HG02885 (cell line): ENCODE results near the gene KXD1.
A peak's percentile ranks its signal among the peaks of the same experiment; 100 is the strongest.
"Not testable (repeated sequence)": the region's sequence is repeated elsewhere in the genome, so short reads cannot be mapped to it uniquely, and the experiment has no call there.

ENCODE experiments used
- ATAC-seq: cut with Tn5 transposase; IDR thresholded peaks from one replicate; pipeline ENCODE4 v1.9.1; 2021; ENCODE audit warnings: mild to moderate bottlenecking; ENCODE audit not compliant: unreplicated experiment, poor library complexity

The KXD1 gene

GRCh38 chr19:18533058-18533457 lies 24.6 kb upstream of the KXD1 start:
- ATAC-seq: no peak

DNA sequence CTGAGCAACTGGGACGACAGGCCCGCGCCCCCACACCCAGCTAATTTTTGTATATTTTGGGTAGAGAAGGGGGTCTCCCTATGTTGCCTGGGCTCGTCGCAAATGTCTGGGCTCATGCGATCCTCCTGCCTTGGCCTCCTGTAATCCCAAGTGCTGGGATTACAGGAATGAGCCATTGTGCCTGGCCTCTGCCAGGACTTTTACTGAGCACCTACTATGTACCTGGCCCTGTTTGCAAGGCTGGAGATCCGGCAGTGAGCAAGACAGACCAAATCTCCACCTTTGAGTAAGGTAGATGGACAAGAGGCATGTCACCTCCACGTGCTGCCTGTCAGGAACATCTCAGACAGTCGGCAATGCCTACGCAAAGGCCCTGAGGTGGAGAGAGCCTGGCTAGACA lies 21.2 kb upstream of the KXD1 start:
- ATAC-seq: no peak

DNA sequence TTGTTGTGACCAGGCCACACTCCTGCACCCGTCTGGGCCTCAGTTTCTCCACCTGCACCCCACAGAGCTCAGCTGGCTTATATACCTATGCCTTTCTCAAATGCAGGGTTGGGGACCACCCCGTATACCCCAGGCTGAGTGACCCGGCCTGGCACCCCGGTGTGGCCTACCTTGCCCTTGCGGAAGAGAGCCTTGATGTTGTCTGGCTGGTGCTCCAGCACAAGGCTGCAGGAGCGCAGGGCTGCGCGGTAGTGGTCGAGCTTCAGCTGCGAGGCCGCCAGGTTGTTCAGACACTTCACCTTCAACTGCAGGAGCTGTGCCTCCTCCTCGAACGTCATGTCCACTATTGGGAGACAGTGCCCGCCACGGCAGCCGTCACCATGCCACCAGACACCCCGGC lies 20.2 kb upstream of the KXD1 start:
- ATAC-seq: no peak

- ATAC-seq: no peak
Measured at GRCh38 chr19:18538115-18538514, 19.6 kb upstream of the KXD1 start.

GRCh38 chr19:18539372-18539771 lies 18.3 kb upstream of the KXD1 start:
- no peak for ATAC-seq

- not testable (repeated sequence) for ATAC-seq
Measured at GRCh38 chr19:18540200-18540599, 17.5 kb upstream of the KXD1 start.

DNA sequence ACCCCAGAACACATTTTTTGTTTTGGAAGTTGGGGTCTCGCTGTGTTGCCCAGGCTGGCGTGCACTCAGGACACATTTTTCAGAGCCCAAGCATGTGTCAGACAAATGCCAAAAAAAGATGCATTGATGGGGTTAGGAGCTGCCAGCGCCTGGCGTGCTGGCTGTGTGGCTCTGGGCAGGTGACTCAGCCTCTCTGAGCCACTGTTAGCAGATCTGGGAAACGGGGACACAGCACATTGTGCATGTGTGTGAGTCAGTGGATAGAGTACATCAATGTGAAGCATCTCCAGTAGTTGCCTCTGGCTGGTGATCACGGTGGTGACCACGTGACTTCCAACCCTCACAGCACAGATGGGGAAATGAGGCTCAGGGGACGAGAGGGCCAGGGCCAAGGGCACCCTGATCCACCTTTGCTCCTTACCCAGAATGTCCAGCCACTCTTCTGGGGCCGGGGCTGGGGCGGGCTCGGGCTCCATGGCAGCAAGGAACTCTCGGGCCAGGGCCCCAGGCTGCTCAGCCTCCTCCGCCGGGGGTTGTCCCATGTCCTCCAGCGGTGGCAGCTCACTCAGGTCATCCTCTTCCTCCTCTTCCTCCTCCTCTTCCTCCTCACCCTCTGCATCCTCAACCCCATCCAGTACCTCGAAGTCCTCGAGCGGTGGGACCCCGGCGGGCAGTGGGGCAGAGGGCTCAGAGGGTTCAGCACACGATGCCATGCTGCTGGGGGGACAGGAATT lies 16.2 kb upstream of the KXD1 start:
- ATAC-seq: no peak

GRCh38 chr19:18541992-18542940 lies 15.4 kb upstream of the KXD1 start:
- no peak for ATAC-seq

GRCh38 chr19:18542941-18543813 lies 14.5 kb upstream of the KXD1 start, which contains the start of gene FKBP8:
Gene FKBP8, minus strand, starts transcription at chr19:18543573. Its CDS starts 1,603 bp downstream, at chr19:18541970.
- peak; percentile 95 for ATAC-seq

- peak; percentile 56 for ATAC-seq
Measured at GRCh38 chr19:18543814-18544475, 13.7 kb upstream of the KXD1 start.

- no peak for ATAC-seq
Measured at GRCh38 chr19:18551631-18552030, 6.0 kb upstream of the KXD1 start.

DNA sequence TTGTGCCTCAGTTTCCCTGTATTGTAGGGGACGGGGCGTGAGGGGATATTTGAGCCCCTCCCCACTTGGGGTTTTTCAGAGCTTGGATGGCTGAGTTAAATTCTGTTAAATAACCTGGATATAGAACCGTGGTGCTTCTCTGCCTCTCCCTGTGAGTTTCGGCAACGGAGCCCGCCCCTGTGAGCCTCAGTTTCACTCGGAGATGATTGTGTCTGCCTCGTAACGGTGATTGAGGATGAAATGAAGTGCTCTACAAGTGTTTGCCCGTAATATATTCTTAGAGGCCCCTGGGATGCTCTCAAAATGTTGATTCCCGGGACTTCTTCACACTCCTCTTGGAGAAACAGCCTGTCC lies 509 bp downstream of the KXD1 start:
- ATAC-seq: no peak

GRCh38 chr19:18558604-18559003 lies 934 bp downstream of the KXD1 start:
- ATAC-seq: no peak

DNA sequence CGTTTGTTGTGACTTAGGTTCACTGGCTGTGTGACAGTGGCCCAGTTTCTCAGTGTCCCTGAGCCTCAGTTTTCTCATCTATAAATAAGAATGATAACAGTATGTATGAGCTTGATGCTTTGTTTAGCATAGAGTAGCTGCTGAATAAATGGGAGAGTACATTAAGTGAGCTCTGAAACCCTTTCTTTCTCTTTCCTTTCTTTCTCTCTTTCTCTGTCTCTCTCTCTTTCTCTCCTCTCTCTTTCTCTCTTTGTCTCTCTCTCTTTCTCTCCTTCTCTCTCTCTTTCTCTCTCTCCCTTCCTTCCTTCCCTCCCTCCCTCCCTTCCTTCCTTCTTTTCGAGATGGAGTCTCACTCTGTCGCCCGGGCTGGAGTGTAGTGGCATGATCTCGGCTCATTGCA lies 2.0 kb downstream of the KXD1 start:
- ATAC-seq: no peak

- ATAC-seq: no peak
Measured at GRCh38 chr19:18562086-18562485, 4.4 kb downstream of the KXD1 start.

DNA sequence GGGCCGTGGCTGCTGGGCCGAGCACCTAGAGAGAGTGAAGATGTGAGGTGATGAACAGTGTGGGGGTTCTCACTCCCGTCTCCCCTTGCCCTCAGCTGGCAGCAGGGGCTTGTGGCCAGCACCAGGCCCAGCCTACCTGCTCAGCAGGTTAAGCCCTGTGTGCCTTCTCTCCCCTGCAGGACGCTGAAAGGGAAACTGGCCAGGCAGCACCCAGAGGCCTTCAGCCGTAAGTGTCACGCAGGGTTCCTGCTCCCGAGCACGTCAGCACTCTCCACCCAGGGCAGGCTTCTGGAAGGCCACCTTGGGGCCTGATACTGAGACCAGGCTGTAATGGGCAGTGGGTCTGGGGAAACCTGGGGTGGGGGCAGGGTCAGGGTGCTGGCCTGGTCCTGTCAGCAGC lies 9.3 kb downstream of the KXD1 start:
- ATAC-seq: no peak

- ATAC-seq: no peak
Measured at GRCh38 chr19:18568367-18568766, 10.7 kb downstream of the KXD1 start.

- ATAC-seq: peak; percentile 94
Measured at GRCh38 chr19:18571564-18572344, 14.1 kb downstream of the KXD1 start, which contains the start of gene UBA52. Gene UBA52, plus strand, starts transcription at chr19:18571857. Its CDS starts 1,444 bp downstream, at chr19:18573301.

DNA sequence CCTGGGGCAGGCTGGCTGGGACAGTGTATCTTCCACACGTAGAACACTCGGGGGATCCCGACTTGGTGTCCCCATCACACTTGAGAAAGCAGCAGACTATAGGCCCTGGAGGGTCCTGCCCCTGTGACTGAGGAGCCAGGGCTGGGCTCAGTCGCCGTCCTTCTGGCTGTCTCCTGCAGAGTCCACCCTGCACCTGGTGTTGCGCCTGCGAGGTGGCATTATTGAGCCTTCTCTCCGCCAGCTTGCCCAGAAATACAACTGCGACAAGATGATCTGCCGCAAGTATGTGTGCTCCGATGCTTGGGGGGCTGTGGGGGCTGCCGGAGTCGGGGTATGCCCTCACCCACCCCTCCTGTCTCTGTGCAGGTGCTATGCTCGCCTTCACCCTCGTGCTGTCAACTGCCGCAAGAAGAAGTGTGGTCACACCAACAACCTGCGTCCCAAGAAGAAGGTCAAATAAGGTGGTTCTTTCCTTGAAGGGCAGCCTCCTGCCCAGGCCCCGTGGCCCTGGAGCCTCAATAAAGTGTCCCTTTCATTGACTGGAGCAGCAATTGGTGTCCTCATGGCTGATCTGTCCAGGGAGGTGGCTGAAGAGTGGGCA lies 17.1 kb downstream of the KXD1 start:
- no peak for ATAC-seq
